Calu3 (cell line): ENCODE measurements around the gene TSTD2. TPM values are rescaled to one million over a fixed set of nuclear protein-coding genes. Genes with fewer than 3 reads are reported as not detected.
"Not testable (repeated sequence)": the region's sequence is repeated elsewhere in the genome, so short reads cannot be mapped to it uniquely, and the experiment has no call there.

ENCODE experiments used
- BruUV-seq: library from RNA; stranded (reverse); fragments of 400-500 nt; replicated peaks from 2 replicates; lab custom pipeline; 2021; lab: Mats Ljungman, UMichigan
- CTCF ChIA-PET: fragments of 300-600 bp; sonication (Branson Sonifier 250); formaldehyde crosslinking; loops from one replicate; lab custom pipeline; 2022; ENCODE audit warnings: antibody characterized with exemption; lab: Charles Lee
- DNase-seq: peaks from one replicate; pipeline ENCODE4 v3.0.0; 2022
- H3K27ac Mint-ChIP-seq: one replicate; pipeline ENCODE4 v1.8.0; 2022; ENCODE audit warnings: mixed read lengths; ENCODE audit not compliant: unreplicated experiment
- H3K27me3 Mint-ChIP-seq: one replicate; pipeline ENCODE4 v1.8.0; 2022; ENCODE audit warnings: mixed read lengths; ENCODE audit not compliant: unreplicated experiment
- H3K36me3 Mint-ChIP-seq: one replicate; pipeline ENCODE4 v1.8.0; 2022; ENCODE audit warnings: mild to moderate bottlenecking, moderate library complexity, mixed read lengths; ENCODE audit not compliant: insufficient read depth, unreplicated experiment
- H3K4me1 Mint-ChIP-seq: one replicate; pipeline ENCODE4 v1.8.0; 2022; ENCODE audit warnings: mild to moderate bottlenecking, low read depth, mixed read lengths; ENCODE audit not compliant: unreplicated experiment
- H3K4me3 Mint-ChIP-seq: one replicate; pipeline ENCODE4 v1.8.0; 2022; ENCODE audit warnings: mild to moderate bottlenecking, low read depth, moderate library complexity, mixed read lengths; ENCODE audit not compliant: unreplicated experiment
- H3K9me3 Mint-ChIP-seq: one replicate; pipeline ENCODE4 v1.8.0; 2022; ENCODE audit warnings: low read depth, mixed read lengths; ENCODE audit not compliant: unreplicated experiment
- intact Hi-C: fragments of 100-400 bp; cut with micrococcal nuclease; formaldehyde crosslinking; loops from one replicate; pipeline ENCODE4 v1.10.0; 2022; ENCODE audit not compliant: unreplicated experiment
- total RNA-seq: library from RNA; stranded (reverse); gene quantifications from 2 replicates; pipeline ENCODE4 v1.2.3, GENCODE V29; 2022
- TF ChIP-seq, protein P1 (sequence below): fragments of 200-600 bp; IDR thresholded peaks from one replicate; pipeline ENCODE4 v1.8.0; 2022; ENCODE audit warnings: antibody characterized with exemption; ENCODE audit not compliant: unreplicated experiment

The TSTD2 gene
- total RNA-seq, 1 experiment from 2014 or later = 12.6 TPM

GRCh38 chr9:97591535-97591934 is 41.6 kb downstream of the TSTD2 start:
- no TSS peak for BruUV-seq
- Mint-ChIP-seq H3K9me3 (peaks cover 2% of the 10 kb centered on the region), H3K4me3 (no peak overlapping the region), H3K27ac (no peak overlapping the region), H3K4me1 (no peaks in the 10 kb centered on the region), H3K27me3 (peaks cover 12% of the 10 kb centered on the region), H3K36me3 (no peaks in the 10 kb centered on the region)
- TF ChIP-seq, protein P1, sequence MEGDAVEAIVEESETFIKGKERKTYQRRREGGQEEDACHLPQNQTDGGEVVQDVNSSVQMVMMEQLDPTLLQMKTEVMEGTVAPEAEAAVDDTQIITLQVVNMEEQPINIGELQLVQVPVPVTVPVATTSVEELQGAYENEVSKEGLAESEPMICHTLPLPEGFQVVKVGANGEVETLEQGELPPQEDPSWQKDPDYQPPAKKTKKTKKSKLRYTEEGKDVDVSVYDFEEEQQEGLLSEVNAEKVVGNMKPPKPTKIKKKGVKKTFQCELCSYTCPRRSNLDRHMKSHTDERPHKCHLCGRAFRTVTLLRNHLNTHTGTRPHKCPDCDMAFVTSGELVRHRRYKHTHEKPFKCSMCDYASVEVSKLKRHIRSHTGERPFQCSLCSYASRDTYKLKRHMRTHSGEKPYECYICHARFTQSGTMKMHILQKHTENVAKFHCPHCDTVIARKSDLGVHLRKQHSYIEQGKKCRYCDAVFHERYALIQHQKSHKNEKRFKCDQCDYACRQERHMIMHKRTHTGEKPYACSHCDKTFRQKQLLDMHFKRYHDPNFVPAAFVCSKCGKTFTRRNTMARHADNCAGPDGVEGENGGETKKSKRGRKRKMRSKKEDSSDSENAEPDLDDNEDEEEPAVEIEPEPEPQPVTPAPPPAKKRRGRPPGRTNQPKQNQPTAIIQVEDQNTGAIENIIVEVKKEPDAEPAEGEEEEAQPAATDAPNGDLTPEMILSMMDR = no peak
- intact Hi-C loops = loop anchor here (10.0 kb wide), 1 partner anchor 177 kb away; the partner anchor contains the start of gene TDRD7
- CTCF ChIA-PET = no interaction called here
- DNase-seq = no peak

GRCh38 chr9:97586909-97587308 is 46.3 kb downstream of the TSTD2 start:
- CTCF ChIA-PET, H3K4me3 Mint-ChIP-seq, DNase-seq, H3K27ac Mint-ChIP-seq, H3K36me3 Mint-ChIP-seq, H3K4me1 Mint-ChIP-seq, H3K9me3 Mint-ChIP-seq, BruUV-seq, intact Hi-C loops, H3K27me3 Mint-ChIP-seq: not testable (repeated sequence)

- BruUV-seq, intact Hi-C loops, H3K27ac Mint-ChIP-seq, H3K4me3 Mint-ChIP-seq, H3K27me3 Mint-ChIP-seq, H3K36me3 Mint-ChIP-seq, H3K9me3 Mint-ChIP-seq, CTCF ChIA-PET, DNase-seq, H3K4me1 Mint-ChIP-seq: not testable (repeated sequence)
Observed at GRCh38 chr9:97584778-97585177, 48.4 kb downstream of the TSTD2 start.

DNA sequence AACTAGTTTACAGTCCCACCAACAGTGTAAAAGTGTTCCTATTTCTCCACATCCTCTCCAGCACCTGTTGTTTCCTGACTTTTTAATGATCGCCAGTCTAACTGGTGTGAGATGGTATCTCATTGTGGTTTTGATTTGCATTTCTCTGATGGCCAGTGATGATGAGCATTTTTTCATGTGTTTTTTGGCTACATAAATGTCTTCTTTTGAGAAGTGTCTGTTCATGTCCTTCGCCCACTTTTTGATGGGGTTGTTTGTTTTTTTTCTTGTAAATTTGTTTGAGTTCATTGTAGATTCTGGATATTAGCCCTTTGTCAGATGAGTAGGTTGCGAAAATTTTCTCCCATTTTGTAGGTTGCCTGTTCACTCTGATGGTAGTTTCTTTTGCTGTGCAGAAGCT is 51.6 kb downstream of the TSTD2 start:
- H3K27ac Mint-ChIP-seq, H3K9me3 Mint-ChIP-seq, H3K4me1 Mint-ChIP-seq, CTCF ChIA-PET, DNase-seq, BruUV-seq, H3K4me3 Mint-ChIP-seq, intact Hi-C loops, H3K36me3 Mint-ChIP-seq: not testable (repeated sequence)
- H3K27me3 Mint-ChIP-seq = peaks cover 15% of the 10 kb centered on the region

DNA sequence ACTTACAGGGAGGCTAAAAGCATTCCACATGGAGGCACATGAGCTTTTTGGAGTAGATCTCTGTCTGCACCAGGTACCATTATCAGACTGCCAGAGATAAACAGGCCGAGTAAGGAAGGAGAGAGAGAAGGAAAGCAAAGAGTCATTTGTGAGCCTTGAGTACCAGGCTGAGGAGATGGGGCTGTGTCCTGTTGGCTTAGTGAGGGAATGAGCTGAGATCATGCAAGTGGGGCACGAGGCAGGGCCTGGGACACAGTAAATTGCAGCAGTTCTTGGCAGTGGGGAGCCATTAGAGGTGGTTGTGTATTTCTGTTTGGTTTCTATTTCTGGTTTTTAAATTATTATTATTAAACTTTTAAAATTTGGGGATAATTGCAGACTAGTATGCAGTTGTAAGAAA is 53.3 kb downstream of the TSTD2 start:
- Mint-ChIP-seq H3K27me3 (peaks cover 15% of the 10 kb centered on the region), H3K4me1 (no peaks in the 10 kb centered on the region), H3K36me3 (no peaks in the 10 kb centered on the region), H3K4me3 (no peak overlapping the region), H3K9me3 (no peaks in the 10 kb centered on the region), H3K27ac (no peak overlapping the region)
- TF ChIP-seq, protein P1 = no peak
- CTCF ChIA-PET = no interaction called here
- intact Hi-C loops = no loop called here
- BruUV-seq = no TSS peak
- no peak for DNase-seq

- no TSS peak for BruUV-seq
- CTCF ChIA-PET = no interaction called here
- DNase-seq = no peak
- H3K27me3 Mint-ChIP-seq = peaks cover 15% of the 10 kb centered on the region
- TF ChIP-seq, protein P1 = no peak
- intact Hi-C loops = no loop called here
- no peaks in the 10 kb centered on the region for H3K36me3 Mint-ChIP-seq
- H3K27ac Mint-ChIP-seq = no peak overlapping the region
- H3K4me3 Mint-ChIP-seq = no peak overlapping the region
- H3K9me3 Mint-ChIP-seq = no peaks in the 10 kb centered on the region
- no peaks in the 10 kb centered on the region for H3K4me1 Mint-ChIP-seq
Observed at GRCh38 chr9:97578846-97579245, 54.3 kb downstream of the TSTD2 start.
